Neural cell (in vitro differentiated cells): Measurements from ENCODE around the gene ERLIN1.

Experiments
- EP300 ChIP-seq: fragments of 450-650 bp; conservative IDR thresholded peaks from 2 replicates; pipeline ENCODE4 v1.6.1; 2014; ENCODE audit warnings: antibody characterized with exemption, mild to moderate bottlenecking, moderate library complexity; ENCODE audit not compliant: poor library complexity, severe bottlenecking
- EZH2 ChIP-seq: fragments of 200-600, 300-800 bp; shearing (Covaris generic), sonication (generic); IDR thresholded peaks from 2 replicates; pipeline ENCODE4 v1.6.1; 2014; ENCODE audit warnings: antibody characterized with exemption, low read length, borderline replicate concordance, mild to moderate bottlenecking; ENCODE audit not compliant: insufficient read depth, poor library complexity, severe bottlenecking
- POLR2AphosphoS5 ChIP-seq: IDR thresholded peaks from 2 replicates; pipeline ENCODE4 v1.6.1; 2012
- RAD21 ChIP-seq: fragments of 450-650 bp; conservative IDR thresholded peaks from 2 replicates; pipeline ENCODE4 v1.6.1; 2014; ENCODE audit warnings: antibody characterized with exemption, mild to moderate bottlenecking, moderate library complexity
- TAF1 ChIP-seq: IDR thresholded peaks from 2 replicates; pipeline ENCODE4 v1.6.1; 2012; ENCODE audit warnings: low read depth
- TF ChIP-seq, protein P1 (sequence below): fragments of 450-650 bp; IDR thresholded peaks from 2 replicates; pipeline ENCODE4 v1.5.1; 2014; ENCODE audit warnings: antibody characterized with exemption, mild to moderate bottlenecking, moderate library complexity; ENCODE audit not compliant: poor library complexity, severe bottlenecking
- TF ChIP-seq, protein P2 (sequence below): IDR thresholded peaks from 2 replicates; pipeline ENCODE4 v1.6.1; 2012; ENCODE audit warnings: borderline replicate concordance

DNA sequence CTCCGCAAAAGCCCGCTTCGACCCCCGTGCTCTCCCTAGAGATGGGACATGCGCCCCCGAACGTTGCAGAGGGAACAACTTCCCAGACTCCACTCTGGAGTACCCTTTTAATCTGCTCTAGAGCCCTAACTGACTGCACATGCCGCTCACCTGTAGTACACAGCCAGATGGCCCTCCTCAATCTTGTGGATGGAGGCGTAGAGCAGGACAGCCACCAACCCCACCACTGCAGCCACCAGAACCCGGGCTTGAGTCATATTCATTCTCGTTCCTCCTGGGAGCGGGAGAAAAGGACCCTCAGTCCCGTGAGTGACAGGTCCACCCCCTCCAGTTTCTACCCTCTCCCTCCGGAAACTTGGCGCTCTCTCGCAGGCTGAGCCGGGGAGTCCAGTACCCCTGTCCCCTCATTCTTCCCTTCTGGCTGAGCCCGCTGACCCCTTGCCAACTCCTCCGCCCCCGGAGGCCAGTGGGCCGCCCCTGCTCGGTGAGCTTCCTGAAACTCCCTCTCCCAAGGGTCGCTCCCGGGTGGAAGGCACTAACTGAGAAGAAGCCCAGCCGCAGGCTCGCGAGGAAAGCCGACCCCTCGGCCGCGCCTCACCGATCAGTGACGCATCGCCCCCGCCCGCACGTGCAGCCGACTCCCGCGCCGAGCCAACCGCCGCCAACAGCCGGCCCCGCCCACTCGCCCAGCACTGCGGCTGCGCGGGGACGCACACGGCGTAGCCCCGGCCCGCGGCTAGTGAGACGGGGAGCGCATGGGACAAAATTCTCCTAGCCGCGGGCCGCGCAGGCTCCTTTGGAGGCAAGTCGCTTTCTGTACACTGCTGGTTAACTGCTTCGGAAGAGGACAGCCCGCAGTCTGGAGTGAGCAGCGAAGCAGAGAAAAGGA, at the start of gene ERLIN1:
- TF ChIP-seq, protein P1, sequence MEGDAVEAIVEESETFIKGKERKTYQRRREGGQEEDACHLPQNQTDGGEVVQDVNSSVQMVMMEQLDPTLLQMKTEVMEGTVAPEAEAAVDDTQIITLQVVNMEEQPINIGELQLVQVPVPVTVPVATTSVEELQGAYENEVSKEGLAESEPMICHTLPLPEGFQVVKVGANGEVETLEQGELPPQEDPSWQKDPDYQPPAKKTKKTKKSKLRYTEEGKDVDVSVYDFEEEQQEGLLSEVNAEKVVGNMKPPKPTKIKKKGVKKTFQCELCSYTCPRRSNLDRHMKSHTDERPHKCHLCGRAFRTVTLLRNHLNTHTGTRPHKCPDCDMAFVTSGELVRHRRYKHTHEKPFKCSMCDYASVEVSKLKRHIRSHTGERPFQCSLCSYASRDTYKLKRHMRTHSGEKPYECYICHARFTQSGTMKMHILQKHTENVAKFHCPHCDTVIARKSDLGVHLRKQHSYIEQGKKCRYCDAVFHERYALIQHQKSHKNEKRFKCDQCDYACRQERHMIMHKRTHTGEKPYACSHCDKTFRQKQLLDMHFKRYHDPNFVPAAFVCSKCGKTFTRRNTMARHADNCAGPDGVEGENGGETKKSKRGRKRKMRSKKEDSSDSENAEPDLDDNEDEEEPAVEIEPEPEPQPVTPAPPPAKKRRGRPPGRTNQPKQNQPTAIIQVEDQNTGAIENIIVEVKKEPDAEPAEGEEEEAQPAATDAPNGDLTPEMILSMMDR, result no peak
- peak; percentile 33 for TF ChIP-seq POLR2AphosphoS5
- TF ChIP-seq TAF1, result peak; percentile 28
- peak; percentile 34 for TF ChIP-seq RAD21
- TF ChIP-seq EP300, result no peak
- TF ChIP-seq EZH2, result no peak
- TF ChIP-seq, protein P2, sequence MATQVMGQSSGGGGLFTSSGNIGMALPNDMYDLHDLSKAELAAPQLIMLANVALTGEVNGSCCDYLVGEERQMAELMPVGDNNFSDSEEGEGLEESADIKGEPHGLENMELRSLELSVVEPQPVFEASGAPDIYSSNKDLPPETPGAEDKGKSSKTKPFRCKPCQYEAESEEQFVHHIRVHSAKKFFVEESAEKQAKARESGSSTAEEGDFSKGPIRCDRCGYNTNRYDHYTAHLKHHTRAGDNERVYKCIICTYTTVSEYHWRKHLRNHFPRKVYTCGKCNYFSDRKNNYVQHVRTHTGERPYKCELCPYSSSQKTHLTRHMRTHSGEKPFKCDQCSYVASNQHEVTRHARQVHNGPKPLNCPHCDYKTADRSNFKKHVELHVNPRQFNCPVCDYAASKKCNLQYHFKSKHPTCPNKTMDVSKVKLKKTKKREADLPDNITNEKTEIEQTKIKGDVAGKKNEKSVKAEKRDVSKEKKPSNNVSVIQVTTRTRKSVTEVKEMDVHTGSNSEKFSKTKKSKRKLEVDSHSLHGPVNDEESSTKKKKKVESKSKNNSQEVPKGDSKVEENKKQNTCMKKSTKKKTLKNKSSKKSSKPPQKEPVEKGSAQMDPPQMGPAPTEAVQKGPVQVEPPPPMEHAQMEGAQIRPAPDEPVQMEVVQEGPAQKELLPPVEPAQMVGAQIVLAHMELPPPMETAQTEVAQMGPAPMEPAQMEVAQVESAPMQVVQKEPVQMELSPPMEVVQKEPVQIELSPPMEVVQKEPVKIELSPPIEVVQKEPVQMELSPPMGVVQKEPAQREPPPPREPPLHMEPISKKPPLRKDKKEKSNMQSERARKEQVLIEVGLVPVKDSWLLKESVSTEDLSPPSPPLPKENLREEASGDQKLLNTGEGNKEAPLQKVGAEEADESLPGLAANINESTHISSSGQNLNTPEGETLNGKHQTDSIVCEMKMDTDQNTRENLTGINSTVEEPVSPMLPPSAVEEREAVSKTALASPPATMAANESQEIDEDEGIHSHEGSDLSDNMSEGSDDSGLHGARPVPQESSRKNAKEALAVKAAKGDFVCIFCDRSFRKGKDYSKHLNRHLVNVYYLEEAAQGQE, result peak; percentile 39
